Upper lobe of right lung (tissue), 1 donor: ENCODE measurements around the gene COL18A1. TPM values are rescaled to one million over a fixed set of nuclear protein-coding genes. Genes with fewer than 3 reads are reported as not detected.

Experiments used
- ATAC-seq: fragments of 200-7000 bp; cut with Tn5 transposase; one replicate; pipeline ENCODE4 v1.9.1; 2020; ENCODE audit warnings: mild to moderate bottlenecking, moderate library complexity
- DNase-seq: peaks from one replicate; pipeline ENCODE4 v3.0.0-alpha.2; 2020
- H3K27ac ChIP-seq: fragments of 200-600 bp; one replicate; pipeline ENCODE4 v1.8.0; 2022
- H3K27me3 ChIP-seq: fragments of 200-600 bp; one replicate; pipeline ENCODE4 v1.8.0; 2022; ENCODE audit warnings: mild to moderate bottlenecking
- H3K36me3 ChIP-seq: fragments of 200-600 bp; one replicate; pipeline ENCODE4 v1.8.0; 2022
- H3K4me1 ChIP-seq: fragments of 200-600 bp; one replicate; pipeline ENCODE4 v1.8.0; 2022
- H3K4me3 ChIP-seq: fragments of 200-600 bp; one replicate; pipeline ENCODE4 v1.8.0; 2022; ENCODE audit warnings: mild to moderate bottlenecking
- H3K9me3 ChIP-seq: fragments of 200-600 bp; one replicate; pipeline ENCODE4 v1.8.0; 2022
- CTCF ChIP-seq: fragments of 200-600 bp; IDR thresholded peaks from one replicate; pipeline ENCODE4 v1.8.0; 2022; ENCODE audit warnings: antibody characterized with exemption
- intact Hi-C: fragments of 100-400 bp; cut with DNase I; formaldehyde crosslinking; loops from one replicate; pipeline ENCODE4 v1.11.0; 2022
- total RNA-seq: library from RNA; stranded (reverse); fragmentation: NEBNext Ultra II Directional; extraction: Animal tissue kit (Norgen Biotek cat#: 25700); gene quantifications from one replicate; pipeline ENCODE4 v1.2.1, GENCODE V29; 2021
- donor health status: DM: no; HTN: yes; CAD: no; lungs with severe emphysema.

COL18A1 gene
- total RNA-seq, 1 donor from 2014 or later = 60.4 TPM

DNA sequence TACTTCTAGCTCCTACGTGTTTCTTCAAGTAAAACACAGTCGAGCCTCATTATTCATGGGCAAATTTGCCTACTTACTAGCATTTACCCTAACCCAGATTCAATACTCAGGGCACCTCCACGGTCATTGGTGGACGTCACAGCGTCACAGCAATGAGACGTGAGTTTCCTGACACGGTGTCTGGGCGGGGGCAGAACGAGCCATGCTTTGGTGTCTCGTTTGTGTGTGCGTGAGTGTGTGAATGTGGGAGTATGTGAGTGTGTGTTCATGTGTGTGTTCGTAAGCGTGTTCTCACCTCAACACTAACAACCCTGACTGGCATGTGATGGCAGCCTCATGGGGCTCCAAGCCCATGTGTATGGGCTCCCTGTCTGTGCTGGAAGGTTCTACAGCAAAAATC is 17.5 kb upstream of the COL18A1 start:
- H3K9me3 ChIP-seq = no peaks in the 10 kb centered on the region
- H3K27me3 ChIP-seq = no peaks in the 10 kb centered on the region
- no peak overlapping the region for H3K27ac ChIP-seq
- peak; percentile 30 for DNase-seq
- H3K36me3 ChIP-seq = no peaks in the 10 kb centered on the region
- H3K4me1 ChIP-seq = peaks cover 10% of the 10 kb centered on the region
- intact Hi-C loops = no loop called here
- H3K4me3 ChIP-seq = no peak overlapping the region
- no peak for ATAC-seq
- TF ChIP-seq CTCF = no peak

GRCh38 chr21:45388011-45388521 is 16.9 kb upstream of the COL18A1 start:
- intact Hi-C loops = no loop called here
- H3K27me3 ChIP-seq = no peaks in the 10 kb centered on the region

GRCh38 chr21:45388611-45389296 is 16.2 kb upstream of the COL18A1 start:
- H3K27ac ChIP-seq = no peak overlapping the region
- no peaks in the 10 kb centered on the region for H3K36me3 ChIP-seq
- H3K4me1 ChIP-seq = peaks cover 10% of the 10 kb centered on the region
- DNase-seq (peak; percentile 57), ATAC-seq (peak; percentile 2)
- TF ChIP-seq CTCF = no peak
- no peaks in the 10 kb centered on the region for H3K27me3 ChIP-seq
- H3K4me3 ChIP-seq = no peak overlapping the region
- H3K9me3 ChIP-seq = no peaks in the 10 kb centered on the region
- intact Hi-C loops = no loop called here

More at GRCh38 chr21:45388011-45388521, 16.9 kb upstream of the COL18A1 start:
- no peak overlapping the region for H3K4me3 ChIP-seq
- TF ChIP-seq CTCF = no peak
- H3K27ac ChIP-seq = no peak overlapping the region
- H3K36me3 ChIP-seq = no peaks in the 10 kb centered on the region
- ATAC-seq (no peak), DNase-seq (peak; percentile 54)
- H3K9me3 ChIP-seq = no peaks in the 10 kb centered on the region
- peaks cover 10% of the 10 kb centered on the region for H3K4me1 ChIP-seq

GRCh38 chr21:45390121-45390751 is 14.7 kb upstream of the COL18A1 start:
- no peaks in the 10 kb centered on the region for H3K27me3 ChIP-seq
- DNase-seq (peak; percentile 50), ATAC-seq (no peak)
- no peaks in the 10 kb centered on the region for H3K36me3 ChIP-seq
- TF ChIP-seq CTCF = no peak
- H3K4me3 ChIP-seq = no peak overlapping the region
- H3K27ac ChIP-seq = no peak overlapping the region
- H3K9me3 ChIP-seq = no peaks in the 10 kb centered on the region
- peaks cover 10% of the 10 kb centered on the region for H3K4me1 ChIP-seq
- intact Hi-C loops = no loop called here

DNA sequence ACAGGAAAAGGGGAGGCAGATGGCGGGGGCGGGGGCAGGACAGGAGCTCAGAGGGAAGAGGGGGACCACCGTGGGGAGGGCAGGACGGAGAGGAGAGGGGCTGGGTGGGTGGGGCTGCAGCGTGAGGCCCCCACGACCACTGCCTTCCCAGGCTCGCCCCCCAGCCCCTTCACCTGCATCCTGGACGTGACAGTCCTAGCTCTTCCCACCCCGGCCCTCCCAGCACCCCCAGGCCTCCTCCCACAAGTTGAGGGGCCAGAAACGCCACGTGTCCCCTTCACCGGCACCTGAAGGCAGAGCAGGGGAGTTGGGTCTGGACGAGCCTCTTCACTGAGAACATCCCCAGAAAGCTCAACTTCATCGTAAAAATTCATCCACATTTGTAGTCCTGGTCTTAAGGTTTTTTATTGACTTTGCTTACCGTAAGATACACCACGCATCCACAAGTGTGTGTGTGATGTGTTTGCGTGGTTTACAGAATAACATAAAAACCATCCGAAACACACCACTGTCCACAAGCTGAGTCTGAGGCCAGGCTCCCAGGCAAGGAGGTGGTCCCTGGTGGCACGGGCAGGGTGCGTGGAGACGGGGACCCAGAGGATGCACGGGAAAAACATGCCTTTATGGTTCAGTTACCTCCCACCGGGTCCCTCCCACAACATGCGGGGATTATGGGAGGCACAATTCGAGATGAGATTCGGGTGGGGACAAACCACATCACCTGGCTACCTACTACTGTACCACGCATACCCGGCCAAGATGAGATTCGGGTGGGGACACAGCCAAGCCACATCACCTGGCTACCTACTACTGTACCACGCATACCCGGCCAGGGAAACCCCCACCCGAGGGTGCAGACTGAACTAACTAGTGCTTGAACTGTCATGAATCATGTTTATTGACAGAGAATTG is 13.9 kb upstream of the COL18A1 start:
- no peaks in the 10 kb centered on the region for H3K9me3 ChIP-seq
- no peak for TF ChIP-seq CTCF
- intact Hi-C loops = no loop called here
- H3K27ac ChIP-seq = no peak overlapping the region
- no peak for ATAC-seq
- no peaks in the 10 kb centered on the region for H3K36me3 ChIP-seq
- no peaks in the 10 kb centered on the region for H3K27me3 ChIP-seq
- no peak overlapping the region for H3K4me3 ChIP-seq
- DNase-seq = peak; percentile 50
- peaks cover 10% of the 10 kb centered on the region for H3K4me1 ChIP-seq
